Activated gamma-delta T cell treated with Interleukin-2 at 50 U/mL for 16 hours (primary cell): ENCODE data around the gene SERGEF.

ENCODE experiments used
- DNase-seq: peaks from one replicate; pipeline ENCODE4 v3.0.0-alpha.2; 2020

The SERGEF gene

DNA sequence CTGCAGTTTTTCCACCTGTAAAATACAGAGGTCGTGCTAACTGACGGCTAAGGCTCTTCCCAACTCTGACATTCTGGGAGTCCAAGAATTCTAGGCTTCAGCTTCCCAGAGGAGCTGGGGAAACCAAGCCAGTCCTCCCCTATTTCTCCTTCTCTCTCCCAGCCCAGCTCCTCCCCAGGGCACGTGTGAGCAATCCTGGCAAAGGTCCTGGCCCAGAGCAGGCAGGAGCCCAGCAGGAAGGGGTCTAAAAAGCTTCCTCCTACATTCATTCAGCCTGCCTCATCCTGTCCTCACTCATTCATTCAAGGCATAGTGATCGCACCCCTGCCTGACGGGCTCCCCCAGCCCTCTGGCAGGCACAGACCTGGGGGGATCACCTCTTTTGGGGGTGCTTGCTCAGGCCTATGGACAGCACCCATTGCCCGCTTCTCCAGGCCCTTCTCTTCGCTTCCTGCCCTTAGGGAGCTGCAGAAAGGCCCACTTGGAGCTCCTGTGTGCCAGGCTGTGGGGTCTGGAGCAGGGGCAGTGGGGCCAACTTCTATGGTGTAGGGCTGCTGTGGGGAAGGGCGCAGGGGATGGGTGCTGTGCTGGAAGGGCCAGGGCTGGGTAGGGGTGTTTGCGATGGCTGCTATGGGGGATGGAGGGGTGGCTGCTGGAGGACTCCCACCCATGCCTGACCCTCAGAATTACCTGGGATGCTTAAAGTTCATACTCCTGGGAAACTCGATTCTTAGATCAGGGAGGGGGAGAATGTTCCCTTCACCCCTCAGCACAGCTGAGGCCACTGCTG, 268.5 kb downstream of the SERGEF start:
- no peak for DNase-seq

- DNase-seq, result no peak
These were observed 269.1 kb downstream of the SERGEF start for GRCh38 chr11:17743808-17744119.

DNA sequence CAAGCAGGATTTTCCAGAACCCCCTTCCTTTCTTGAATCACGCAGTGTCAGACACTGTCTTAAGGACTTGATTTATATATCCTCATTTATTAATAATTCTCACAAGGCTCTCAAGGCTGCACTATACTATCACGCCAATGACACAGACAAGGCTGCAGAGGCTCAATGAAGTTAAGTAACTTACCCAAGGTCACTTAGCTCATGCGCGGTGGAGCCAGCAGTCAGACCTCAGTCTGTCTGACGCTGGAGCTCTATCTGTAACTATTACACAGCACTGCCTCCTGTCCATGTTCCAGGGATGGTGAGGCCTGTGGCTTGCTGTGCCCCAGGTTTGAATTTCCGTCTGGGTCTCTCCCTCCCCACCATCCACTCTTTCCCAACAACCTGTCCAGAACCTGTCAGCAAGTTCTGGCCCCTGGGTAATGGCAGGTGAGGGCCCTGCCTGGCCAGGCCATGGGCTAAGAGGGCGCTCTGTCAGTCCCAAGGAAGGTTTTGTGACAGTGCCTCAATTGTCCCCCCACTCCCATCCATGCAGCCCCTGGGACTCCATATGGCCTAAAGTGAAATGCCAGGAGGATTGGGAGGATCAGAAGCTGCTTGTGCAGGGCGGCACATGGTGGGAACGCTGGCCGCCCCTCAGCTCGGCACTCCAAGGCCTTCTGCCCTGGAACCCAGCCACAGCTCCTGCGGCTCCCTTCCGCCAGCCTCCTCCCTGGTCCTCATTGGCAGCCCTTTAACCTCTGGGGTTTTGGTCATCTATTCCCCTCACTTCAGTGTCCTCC, 269.6 kb downstream of the SERGEF start:
- no peak for DNase-seq

DNA sequence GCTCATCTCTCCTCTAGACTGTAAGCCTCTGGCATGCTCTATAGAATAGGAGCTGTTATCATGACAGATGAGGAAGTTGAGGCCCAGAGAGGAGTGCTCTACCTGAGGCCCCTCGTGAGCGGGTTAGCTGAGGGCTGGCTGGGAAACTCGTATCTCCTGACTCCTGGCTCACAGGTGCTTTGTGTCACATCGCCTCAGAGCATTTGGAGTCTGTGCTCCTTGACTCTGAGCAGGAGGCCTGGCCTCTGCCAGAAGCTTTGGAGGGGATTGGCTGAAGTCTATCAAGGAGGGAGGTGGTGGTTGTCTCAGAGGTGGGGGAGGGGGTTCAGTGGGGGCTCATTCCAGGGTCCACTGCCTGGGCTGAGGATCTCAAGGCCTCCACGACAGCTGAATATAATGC, 270.8 kb downstream of the SERGEF start:
- DNase-seq, result no peak

- no peak for DNase-seq
These were observed 271.4 kb downstream of the SERGEF start for GRCh38 chr11:17741487-17741886.

DNA sequence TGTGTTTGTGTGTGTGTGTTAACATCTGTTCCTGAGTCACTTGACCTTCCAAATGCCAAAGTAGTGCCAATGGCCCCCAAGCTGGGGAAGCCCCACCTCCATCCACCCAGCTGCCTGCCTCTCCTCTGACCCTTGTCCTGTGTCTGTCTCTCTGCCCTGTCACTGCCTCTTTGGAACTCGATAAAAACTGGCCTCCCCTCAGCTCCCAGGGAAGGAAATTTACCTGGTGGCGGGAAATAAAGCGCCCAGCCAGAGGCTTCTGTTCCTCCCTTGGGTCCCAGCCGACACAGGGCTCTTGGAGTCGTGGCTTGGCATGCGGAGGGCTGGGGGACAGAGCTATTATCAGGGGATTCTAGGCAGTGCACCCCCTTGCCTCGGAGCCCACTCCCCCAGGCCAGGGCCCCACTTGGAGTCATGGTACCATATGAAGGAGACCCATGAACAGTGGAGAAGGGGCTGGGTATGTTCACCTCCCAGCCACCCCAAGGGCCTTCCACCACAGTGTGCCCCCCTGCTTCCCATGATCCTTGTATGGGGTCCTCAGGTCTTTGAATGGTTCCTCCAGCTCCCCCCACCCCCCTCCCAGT, 272.1 kb downstream of the SERGEF start:
- no peak for DNase-seq

- no peak for DNase-seq
These were observed 272.9 kb downstream of the SERGEF start for GRCh38 chr11:17739945-17740338.

- no peak for DNase-seq
These were observed 274.5 kb downstream of the SERGEF start for GRCh38 chr11:17738151-17738973.
